ENCODE data around the gene POU6F1.

The POU6F1 gene

DNA sequence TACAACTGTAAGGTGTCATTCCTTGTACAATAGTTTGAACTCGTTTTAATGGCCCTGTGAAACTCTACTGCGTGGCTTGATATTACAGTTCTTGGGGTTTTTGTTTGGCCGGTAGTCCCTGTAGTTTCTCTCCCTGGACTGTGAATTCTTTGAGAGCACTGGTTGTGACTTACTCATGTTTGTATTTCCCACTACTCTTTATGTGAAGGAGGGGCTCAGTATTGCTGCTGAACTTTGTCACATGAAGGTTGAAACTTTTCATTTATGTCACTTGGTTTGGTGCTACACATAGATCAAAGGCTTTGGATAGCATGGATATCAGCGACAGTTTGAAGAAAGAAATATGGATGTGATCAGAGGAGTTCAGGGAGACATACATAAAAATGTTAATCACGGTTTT is 1.5 kb upstream of the POU6F1 start:
- TF ChIP-seq, protein P1, sequence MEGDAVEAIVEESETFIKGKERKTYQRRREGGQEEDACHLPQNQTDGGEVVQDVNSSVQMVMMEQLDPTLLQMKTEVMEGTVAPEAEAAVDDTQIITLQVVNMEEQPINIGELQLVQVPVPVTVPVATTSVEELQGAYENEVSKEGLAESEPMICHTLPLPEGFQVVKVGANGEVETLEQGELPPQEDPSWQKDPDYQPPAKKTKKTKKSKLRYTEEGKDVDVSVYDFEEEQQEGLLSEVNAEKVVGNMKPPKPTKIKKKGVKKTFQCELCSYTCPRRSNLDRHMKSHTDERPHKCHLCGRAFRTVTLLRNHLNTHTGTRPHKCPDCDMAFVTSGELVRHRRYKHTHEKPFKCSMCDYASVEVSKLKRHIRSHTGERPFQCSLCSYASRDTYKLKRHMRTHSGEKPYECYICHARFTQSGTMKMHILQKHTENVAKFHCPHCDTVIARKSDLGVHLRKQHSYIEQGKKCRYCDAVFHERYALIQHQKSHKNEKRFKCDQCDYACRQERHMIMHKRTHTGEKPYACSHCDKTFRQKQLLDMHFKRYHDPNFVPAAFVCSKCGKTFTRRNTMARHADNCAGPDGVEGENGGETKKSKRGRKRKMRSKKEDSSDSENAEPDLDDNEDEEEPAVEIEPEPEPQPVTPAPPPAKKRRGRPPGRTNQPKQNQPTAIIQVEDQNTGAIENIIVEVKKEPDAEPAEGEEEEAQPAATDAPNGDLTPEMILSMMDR (IDR thresholded peaks at IDR 0.05; ENCODE audit: control insufficient read depth, extremely low read depth, insufficient read depth) = no peak
- no peak overlapping the region for H3K4me3 ChIP-seq (ENCODE audit: low read depth, low read length)
- DNase-seq (ENCODE audit: low read depth) = no peak

DNA sequence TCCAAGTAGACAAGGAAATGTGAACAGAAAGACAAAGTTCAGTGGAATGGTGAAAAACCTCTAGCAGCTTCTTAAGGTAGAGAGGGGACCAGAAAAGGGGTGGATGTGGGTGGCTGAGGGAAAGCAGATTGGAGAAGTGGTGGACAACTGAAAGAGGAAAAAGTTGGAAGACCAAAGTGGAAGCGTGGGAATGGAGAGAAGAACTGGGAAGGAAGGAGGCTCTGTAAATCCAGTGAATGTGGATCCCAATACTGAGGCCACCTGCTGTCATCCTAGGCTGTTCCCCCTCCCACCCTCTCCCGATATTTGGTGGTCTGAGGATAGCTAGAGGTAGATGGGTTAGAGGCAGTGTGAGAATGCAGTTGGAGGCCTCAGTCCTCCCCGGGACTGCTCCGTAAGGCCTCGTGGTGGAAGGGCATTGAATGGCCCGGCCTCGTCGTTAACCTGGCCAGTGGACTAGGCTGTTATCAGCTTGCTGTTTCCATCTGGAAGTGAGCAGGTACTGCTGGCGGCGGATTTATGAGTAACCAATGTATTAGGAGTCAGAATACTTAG is 822 bp upstream of the POU6F1 start:
- no peak for DNase-seq (ENCODE audit: low read depth)
- TF ChIP-seq, protein P1 (IDR thresholded peaks at IDR 0.05; ENCODE audit: control insufficient read depth, extremely low read depth, insufficient read depth) = no peak
- no peak overlapping the region for H3K4me3 ChIP-seq (ENCODE audit: low read depth, low read length)

DNA sequence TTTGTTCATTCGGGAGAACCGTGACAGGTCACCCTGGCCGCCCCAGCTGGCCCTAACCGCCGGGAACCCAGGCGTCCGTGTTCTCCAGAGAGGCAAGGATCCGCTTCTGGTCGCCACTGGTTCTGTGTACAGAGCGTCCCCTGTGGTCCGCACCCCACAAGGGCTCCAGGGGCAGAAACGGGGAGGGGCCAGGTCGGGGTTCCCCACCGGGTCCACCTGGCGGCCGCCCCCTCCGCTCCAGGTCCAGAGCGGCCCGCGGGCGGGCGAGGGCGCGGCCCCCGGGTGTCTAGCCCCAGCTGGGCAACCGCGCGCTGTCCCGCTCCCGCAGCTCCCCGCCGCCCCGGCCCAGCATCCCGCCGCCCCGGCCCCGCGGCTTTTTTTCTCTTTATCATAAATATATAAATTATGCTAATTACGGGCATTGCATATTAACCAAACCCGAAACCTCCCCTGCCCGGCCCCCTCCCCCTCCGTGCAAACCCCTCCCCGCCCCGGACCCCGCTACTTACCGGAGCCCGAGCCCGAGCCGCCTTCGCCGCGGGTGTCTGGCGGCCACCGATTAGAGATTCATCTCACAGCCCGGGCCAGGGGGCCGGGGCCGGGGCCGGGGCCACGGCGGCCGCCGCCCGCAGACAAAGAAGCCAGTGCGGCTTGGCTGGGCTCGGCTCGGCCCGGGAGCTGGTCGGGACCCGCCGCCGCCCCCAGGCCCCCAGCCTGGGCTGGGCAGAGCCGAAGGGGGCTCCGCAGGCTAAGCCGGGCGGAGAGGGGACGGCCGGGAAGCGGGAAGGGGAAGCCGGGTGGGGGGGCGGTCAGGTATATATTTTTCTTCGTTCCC is 512 bp downstream of the POU6F1 start:
- TF ChIP-seq, protein P1 (IDR thresholded peaks at IDR 0.05; ENCODE audit: control insufficient read depth, extremely low read depth, insufficient read depth) = no peak
- H3K4me3 ChIP-seq (ENCODE audit: low read depth, low read length) = no peak overlapping the region
- DNase-seq (ENCODE audit: low read depth) = no peak

DNA sequence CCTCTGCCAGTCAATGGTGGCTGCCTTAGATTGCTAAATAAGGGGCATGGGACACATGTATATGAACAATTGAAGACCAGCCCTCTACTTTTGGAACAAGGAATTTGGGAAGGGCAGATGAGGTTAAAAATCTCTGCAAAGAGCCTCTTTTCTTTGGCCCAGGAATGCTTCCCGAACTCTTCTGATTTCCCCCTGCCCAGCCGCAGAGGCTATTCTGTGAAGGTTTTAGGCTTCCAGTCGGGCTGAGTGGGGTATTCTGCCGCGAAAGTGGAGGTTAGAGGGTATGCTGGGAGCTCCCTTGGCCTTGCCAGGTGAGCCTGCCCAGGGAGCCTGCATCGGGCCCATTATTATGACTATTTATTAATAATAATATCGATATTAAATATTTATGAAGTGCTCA is 1.2 kb downstream of the POU6F1 start:
- no peak overlapping the region for H3K4me3 ChIP-seq (ENCODE audit: low read depth, low read length)
- TF ChIP-seq, protein P1 (IDR thresholded peaks at IDR 0.05; ENCODE audit: control insufficient read depth, extremely low read depth, insufficient read depth) = no peak
- no peak for DNase-seq (ENCODE audit: low read depth)

DNA sequence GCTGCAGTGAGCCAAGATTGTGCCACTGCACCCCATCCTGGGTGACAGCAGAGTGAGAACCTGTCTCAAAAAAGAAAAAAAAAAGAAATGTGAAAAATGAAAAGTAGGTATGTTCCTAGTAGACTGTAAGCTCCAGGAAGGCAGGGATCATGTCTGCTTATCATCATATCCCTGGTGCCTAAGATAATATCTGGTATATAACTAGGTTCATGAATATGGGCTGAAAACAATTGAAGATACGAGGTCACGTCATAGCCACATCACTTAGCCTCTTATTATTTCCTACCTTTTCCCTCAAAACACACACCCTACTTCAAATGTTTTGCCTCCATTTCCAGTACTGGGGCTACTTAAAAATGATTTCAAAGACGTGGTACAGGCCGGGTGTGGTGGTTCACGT is 3.0 kb downstream of the POU6F1 start:
- no peak overlapping the region for H3K4me3 ChIP-seq (ENCODE audit: low read depth, low read length)
- TF ChIP-seq, protein P1 (IDR thresholded peaks at IDR 0.05; ENCODE audit: control insufficient read depth, extremely low read depth, insufficient read depth) = no peak
- no peak for DNase-seq (ENCODE audit: low read depth)

DNA sequence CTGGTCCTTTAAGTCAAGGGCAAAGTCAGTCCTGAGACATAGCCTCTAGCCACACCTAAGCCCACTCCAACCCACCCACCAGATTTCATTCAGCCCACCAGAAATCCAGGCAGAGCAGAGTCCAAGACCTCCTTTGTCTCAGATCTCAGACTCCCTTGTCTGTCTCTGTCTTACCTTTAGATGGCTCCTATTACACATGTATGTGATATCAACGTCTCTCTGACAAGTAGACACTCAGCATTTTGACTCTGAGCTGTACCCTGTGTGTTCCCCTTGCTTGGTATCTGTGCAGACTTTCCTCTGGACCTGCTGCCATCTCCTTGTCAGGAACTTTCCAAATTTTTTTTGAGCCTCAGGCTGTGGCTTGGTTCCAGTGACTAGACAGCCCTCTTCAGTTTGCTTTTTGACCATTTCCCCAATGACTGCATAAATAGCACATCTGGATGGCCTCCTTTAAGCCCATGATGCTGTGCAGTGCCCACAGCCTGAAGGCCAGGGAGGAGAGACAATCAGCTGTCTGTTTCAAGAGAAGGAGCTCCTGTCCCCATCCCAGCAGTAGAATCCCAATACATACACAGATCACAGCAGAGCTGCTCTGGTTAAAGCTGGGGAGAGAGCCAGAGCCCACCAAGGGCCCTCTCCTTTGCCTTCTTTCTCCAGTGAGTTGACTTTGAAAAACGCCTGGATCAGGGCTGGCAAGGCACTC is 7.0 kb downstream of the POU6F1 start:
- DNase-seq (ENCODE audit: low read depth) = no peak
- TF ChIP-seq, protein P1 (IDR thresholded peaks at IDR 0.05; ENCODE audit: control insufficient read depth, extremely low read depth, insufficient read depth) = no peak
- H3K4me3 ChIP-seq (ENCODE audit: low read depth, low read length) = no peak overlapping the region

Data from LNCaP clone FGC (cell line).